Prostate gland (tissue), 2 donors: ENCODE data around the gene DLX4.

ENCODE experiments used
- CTCF ChIP-seq, 4 experiments: fragments of 200-600 bp in 2 of 4; fragments of 450-650 bp in 2 of 4; sonication (generic) in 2 of 4; IDR thresholded peaks; 1 replicate in 3 of 4; 2 replicates in 1 of 4; pipeline ENCODE4 v1.5.1; 2016 to 2019; ENCODE audit warnings: antibody characterized with exemption in 4 of 4, mild to moderate bottlenecking in 2 of 4, moderate library complexity in 2 of 4
- POLR2AphosphoS5 ChIP-seq: sonication (generic); formaldehyde crosslinking; IDR thresholded peaks from one replicate; pipeline ENCODE4 v1.6.1; 2017; ENCODE audit warnings: antibody characterized with exemption

- TF ChIP-seq CTCF (IDR thresholded peaks at IDR 0.05) (no peak), POLR2AphosphoS5 (no peak)
Observed at GRCh38 chr17:49920030-49920769, 48.8 kb upstream of the DLX4 start.
